HG02870 (cell line): Measurements from ENCODE around the gene FOXP1.
A peak's percentile ranks its signal among the peaks of the same experiment; 100 is the strongest.

Source experiments
- ATAC-seq: cut with Tn5 transposase; IDR thresholded peaks from one replicate; pipeline ENCODE4 v1.9.1; 2021; ENCODE audit warnings: mild to moderate bottlenecking, moderate library complexity; ENCODE audit not compliant: unreplicated experiment

FOXP1 gene

DNA sequence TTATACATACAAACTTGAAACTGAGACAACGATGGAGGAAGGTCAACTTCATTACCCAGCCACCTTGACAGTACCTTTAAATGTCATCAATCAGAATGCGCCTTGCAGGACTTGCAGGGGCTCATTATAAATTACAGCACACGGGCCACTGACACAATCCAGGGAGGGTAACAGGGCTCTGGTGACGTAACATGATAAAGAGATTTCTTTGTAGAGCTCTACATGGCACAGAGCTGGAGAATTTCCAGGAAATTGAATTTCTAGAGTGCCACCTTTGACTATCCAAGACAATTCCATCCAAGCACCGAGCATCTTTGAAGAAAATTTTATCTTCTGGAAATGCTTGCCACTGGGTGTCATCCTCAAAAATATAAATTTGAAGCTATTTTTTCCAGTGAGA is 486.0 kb downstream of the FOXP1 start:
- ATAC-seq = no peak

DNA sequence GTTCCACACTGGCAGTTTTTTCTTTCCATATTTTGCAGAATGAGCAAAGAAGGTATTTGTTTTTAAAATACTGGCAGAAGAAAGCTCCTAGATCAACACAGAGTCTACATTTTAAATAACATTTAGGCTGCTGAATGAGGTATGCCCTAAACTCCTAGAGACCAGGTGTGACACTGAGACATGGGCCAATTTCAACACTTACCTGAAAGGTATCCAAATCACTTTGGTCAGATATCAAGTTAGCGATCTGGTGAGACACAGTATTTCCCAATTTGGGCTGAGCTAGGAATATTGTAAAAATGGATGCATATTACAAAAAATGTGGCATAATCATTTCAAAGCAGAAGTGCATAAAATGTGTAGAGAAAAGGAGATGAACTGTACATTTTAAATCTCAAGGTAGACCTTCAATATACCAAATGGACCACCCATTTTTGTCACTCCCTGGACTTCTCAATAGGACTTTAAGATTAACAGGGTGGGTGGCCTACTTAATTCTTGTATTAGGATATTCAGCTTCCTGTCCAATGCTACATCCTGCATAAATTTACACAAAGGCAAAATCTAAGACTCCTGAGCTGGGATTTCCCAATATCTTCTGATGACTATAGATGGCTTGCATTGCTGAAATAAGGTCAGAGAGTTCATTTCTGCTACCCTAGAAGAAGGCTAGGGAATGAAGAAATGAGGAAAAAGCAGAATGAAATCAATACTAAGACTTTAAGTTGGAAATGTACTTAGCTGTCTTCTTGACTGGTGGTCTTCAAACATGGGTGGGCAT is 487.8 kb downstream of the FOXP1 start:
- ATAC-seq = no peak

DNA sequence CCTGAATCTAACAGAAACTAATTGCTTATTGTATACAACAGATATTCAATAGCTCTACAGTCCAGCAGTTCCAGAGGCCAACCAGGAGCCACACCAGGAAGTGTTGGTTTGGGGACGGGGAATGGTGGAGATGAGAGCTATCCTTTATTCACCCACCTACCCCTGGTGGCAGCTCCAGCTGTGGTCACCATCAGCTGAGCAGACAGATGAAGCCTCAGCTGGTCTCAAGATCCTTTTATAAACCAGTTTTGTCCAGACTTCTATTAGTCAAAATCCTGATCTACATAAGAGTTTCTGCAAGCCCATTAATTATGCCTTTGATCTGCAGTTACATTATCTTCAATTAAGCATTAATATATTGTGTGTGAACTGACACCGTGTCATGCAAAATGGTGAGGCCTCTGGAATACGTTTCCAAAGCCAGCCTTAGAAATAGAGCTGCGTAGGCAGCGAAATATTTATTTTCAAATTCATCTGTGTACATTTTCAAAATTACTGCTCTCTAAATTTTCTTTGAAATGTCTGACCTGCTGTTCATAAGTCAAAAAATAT is 488.8 kb downstream of the FOXP1 start:
- no peak for ATAC-seq

DNA sequence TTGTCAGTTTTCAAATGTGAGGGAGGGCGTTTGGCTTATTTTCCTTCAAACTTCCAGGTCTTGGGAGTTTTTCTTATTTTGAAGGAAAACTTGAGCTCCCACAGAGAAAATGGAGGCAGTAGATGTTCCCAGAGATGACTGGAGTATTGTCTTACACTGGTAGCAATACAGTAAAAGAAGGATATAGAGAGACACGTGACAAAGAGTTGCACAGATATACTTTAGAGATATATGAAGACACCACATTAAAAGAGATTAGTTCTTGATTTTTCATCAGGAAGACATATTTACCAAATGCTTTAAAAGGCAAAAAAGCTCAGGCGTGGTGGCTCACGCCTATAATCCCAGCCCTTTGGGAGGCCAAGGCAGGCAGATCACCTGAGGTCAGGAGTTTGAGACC is 490.9 kb downstream of the FOXP1 start:
- no peak for ATAC-seq

DNA sequence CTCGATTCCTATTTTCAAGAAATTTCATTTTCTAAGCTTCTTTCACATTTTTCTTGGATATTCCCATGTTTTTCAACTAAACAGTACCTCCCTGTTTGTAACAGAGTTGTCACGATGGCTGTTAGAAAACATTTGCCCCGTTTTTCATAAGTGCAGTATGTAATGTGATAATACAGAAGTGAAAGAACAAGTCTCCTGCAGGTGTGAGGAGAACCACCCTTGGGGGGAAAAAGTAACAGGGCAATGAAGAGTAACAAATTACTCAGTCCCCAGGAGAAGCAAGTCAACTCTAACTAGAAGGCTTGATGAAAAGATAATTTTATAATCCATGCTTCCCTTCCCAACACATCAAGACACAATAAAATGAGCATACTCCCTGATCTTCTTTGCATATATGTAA is 493.3 kb downstream of the FOXP1 start:
- peak; percentile 28 for ATAC-seq

DNA sequence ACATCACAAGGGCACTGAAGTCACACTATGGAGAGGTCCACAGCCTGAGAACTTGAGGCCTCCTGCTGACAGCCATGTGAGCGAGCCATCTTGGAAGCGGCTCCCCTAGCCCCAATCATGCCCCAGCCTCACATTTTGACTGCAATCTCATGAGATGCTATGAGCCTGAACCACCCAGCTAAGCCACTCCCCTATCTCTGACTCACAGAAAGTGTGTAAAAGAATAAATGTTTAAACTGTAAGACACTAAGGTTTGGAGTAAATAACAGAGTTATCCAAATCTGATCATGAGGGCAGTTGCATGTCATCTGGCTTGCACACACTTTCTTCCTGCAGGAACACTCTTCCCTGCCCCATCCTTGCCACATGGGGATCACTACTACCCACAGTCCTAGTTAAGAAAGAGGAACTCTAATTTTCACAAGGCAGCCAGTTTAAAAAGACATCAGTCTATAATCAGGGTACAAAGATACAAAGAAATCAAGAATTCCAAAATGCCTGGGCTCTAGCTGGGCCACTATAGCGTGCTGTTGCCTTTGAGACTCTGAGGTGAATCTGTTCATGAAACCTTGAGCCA is 494.2 kb downstream of the FOXP1 start:
- no peak for ATAC-seq

DNA sequence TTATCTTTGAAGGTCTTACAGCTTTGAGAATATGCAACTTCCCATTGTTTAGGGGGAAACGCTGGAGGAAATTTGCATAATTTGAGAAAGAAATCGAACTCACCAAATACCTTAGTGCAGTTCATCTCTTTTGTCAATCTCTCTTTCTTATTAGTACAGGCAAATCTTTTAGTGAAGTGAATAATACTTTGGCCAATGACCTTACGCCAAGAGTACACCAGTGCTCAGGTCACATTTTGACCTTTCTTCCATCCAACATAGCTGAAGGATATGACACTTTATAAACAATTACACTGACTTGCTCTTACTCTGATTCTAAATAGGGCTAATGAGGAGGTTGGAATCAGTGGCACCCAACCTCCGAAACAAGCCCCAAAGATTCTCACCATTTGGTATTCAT is 494.8 kb downstream of the FOXP1 start:
- no peak for ATAC-seq

DNA sequence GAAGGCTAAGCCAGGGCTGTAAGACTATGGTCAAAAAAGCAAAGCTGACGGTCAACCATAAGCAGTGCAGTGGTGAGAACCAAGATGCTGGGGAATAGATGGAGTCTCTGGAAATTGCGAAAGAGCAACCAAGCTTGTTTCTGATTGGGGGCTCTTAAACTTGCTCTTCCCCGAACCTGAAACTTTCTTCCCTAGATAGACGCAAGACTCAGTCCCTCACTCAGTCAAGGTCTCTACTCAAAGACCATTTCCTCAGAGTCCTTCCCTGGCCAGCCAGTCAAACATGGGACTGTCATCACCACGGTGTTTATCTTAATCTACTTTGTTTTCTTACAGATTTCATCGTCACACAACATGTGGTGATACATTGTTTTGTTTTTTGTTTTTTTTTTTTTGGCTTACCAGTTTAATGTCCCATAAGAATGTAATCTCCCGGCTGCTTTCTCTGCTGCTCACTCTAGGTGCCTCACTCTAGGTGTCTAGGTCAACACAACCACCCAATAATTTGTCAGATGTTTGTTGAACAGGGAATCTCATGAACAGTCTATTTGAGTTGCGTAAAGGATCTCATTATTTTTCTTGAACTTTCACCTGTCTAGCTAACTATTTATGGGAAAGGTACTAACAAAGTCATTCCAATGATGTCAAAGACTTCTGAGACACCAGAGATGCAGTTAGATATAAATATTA is 495.4 kb downstream of the FOXP1 start:
- no peak for ATAC-seq

DNA sequence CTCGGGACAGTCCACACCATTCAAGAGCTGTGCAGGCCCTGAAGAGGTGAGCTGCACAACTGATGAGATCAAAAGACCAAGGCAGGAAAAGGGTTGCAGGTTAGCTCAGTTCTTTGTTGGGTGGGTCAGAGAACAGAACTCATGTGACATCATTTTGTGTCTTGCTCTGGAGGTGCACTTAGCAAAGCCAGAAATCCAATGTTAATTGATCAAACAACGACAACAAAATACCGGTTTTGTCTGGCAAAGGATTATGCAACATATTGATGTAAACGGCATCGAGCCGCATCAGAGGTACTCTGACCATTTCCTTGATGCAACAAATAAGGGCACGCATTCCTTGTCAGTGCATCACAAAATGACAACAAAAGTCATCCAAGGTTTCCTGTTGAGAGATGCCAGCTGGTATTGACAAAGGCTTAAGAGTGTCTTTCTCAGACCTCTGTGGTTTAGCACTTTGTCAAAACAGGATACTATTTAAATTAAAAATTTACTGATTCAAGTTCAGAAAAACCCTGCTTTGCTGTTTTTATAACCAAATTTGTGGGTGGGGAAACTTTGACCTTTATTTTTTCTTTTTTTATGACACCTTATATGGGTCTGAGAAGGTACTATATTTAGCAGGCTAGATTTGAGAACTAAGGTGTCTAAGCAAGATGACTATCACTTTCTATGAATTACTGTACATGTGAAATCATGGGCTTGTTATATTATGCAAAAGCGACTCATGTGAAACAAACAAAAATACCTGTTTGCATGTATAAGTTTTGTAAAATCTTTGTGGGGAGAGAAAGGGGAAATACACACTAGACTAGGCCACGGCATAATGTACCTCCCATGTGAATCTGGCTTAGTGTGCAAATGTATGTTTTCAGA is 496.1 kb downstream of the FOXP1 start:
- peak; percentile 92 for ATAC-seq

DNA sequence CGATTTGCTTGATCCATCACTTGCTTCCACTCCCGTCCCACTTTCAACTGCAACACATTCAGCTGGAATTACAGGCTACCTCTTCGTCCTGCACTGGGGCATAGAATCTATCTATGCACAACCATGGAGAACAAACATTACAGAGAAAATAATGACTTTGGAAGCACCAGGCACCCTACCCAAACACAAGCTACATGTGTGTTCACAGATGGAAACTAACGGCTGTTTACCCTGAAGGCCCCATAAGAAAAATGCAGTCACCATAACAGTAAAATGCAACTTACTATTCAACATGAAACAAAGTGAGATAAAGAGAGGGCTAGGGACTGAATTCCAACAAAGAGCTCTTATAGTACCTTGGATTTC is 496.8 kb downstream of the FOXP1 start:
- ATAC-seq = no peak

DNA sequence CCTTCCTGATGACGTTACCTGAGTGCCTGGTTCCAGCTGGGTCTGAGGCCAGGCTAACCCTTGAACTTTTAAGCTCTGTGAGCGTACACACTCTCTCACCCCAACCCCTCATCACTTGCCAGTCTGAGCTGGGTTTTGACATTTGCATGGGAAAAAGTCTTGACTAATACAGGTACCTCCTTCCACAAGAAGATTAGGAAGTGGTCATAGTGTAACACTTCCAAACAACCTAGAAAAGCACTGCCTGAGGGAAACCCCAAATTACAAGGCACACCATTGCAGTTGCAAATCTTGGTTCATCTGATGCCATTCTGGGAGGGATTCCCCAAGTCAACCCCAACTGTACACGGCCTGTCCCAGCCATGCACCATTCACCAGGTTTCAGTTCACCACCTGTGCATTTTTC is 499.8 kb downstream of the FOXP1 start:
- peak; percentile 15 for ATAC-seq

DNA sequence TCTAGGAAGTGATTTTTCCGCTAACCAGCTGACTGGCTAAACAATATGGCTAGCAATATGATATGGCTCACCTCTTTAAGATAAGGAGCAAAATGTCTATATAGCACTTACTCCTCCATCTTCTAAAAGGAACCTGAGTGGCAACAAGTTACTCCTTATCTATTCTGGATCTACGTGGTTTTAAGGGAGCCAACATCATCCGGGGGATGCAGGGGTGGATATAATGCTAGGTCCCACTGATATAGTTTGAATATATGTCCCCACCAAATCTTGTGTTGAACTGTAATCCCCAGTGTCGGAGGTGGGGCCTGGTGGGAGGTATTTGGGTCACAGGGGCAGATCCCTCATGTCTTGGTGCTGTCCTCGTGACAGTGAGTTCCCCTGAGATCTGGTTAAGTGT is 500.7 kb downstream of the FOXP1 start:
- no peak for ATAC-seq

DNA sequence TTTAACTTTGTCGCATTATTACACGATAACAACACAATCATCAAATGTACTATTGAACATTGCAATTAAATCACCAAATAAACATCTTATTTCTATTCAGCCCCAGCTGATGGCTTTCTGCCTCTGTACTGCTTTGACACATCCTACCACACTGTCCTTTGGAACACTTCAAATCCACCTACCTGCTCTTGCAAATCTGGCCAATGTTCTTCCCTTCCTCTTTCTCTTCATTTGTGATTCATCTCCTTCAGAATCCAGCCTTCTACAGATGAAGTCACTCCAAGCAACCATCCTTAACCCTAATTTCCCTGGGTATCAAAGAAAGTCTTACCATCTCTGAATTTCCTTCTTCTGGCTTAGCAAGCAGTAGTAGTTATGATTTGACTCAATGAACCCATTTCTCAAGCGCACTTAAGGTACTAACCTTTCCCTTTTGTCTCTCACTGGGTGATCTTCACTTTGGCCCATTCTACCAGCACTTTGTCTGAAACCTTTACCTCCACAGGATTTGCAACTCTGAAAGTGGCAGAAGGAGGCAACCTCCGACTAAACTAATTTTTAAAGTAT is 502.9 kb downstream of the FOXP1 start:
- ATAC-seq = no peak

DNA sequence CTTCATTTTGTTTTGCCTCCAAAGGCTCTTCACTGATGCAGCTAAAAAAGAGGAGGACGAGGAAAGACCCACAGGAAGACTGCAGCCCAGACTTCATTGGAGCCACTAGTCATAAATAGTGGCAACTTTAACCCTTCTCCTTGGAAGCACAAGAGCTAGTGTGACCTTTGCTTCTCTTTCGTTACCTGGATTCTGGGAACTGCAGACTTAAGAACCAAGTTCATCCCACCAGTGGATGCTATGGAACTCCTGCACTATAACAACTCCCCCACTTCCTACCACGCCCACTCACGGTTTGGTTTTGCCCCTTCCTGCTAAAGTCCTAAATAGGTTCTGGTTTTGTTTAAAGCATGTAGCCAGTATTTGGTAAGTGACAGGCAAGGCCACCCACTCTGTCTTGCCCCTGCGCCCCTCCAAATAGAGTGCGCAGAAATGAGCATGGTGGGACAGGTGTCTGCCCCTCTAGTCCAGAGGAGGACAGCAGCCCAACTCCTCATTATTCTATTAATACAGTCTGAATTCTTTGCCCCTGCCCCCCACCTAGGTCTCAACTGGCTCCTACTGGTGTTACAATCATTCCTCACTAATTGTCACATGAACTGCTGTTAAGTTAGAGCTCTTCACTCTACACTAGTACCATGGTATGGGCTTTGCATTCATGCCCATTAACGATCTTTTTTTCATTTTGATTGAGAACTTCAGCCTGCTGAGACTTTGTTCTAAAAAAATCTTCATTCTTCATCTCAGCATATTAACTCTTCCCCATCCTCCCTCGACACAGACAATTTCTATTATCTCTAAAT is 504.6 kb downstream of the FOXP1 start:
- no peak for ATAC-seq

DNA sequence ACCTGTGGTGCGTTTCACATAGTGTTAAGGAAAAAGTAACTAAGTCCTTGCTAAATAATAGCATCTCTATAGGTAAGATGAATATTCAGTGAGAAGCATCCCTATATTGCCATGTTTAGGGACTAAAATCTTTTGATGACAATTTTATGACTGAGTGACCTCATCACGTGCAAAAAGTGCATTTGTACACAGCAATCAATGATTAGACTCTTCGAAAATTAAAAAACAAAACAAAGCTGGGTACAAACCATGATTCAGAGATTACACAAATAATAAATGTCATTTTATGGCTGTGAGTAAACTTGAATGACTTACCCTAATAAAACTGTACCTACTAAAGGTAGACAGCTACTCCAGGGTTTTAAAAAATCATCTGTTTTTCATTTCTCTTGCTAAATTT is 505.3 kb downstream of the FOXP1 start:
- ATAC-seq = no peak

DNA sequence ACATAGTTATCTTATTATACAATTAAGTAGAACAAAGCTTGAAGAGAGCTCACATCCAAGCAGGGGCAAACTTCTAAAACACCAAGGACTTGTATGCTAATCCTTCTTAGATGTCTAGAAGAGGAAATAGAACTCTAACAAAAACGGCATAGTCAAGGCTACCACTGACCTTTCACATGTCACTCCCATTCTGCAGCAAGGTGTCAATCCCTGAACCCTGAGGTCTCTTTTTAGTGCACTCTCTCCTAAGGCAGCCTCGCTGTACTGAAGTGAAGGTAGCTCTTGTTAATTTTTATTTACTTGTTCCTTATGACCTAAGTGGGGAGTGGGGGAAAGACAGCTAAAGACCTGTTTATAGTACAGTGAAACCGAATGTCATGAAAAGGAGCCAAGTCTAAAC is 506.5 kb downstream of the FOXP1 start:
- no peak for ATAC-seq

DNA sequence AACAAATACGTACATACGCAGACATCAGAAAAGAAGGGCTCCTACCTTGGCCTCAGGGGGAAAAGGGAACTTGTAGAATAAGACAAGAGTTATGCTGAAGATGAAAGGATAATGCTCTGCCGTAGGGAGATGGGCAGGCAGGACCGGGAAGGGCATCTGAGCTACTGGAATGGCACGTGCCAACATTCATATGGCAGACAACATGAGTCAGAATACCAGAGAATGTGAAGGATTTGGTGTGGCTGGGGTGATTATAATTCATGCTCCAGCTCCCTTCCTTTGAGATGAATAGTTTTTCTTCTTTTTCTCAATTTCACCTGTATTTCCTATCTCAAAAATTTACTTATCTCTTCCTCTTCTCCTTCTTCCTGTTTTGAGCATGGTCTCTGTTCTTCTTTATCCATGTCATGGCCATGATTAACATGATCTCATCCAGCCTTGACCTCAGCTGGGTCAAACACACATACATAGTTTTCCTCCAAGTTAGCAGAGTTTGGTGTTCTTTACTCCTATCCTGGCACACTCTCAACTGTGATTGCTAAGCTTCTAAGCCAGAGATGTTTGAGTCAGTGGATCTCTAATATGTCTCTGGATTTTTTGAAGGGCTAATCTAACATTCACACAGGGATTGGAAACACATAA is 507.0 kb downstream of the FOXP1 start:
- ATAC-seq = no peak

DNA sequence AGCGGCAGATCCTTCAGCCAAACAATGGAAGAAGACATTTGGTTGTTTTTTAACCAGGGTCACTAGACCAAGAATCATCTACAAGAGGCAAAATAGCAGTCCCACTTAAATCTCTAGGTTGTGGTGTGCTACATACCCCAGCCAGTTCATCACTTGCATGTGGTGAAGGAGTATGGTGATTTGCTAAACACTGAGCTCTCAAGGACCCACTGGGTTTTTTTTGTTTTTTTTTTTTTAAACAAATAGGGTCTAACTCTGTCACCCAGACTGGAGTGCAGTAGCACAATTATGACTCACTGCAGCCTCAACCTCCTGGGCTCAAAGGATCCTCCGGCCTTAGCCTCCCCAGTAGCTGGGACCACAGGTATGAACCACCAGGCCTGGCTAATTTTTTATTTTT is 508.0 kb downstream of the FOXP1 start:
- ATAC-seq = no peak

DNA sequence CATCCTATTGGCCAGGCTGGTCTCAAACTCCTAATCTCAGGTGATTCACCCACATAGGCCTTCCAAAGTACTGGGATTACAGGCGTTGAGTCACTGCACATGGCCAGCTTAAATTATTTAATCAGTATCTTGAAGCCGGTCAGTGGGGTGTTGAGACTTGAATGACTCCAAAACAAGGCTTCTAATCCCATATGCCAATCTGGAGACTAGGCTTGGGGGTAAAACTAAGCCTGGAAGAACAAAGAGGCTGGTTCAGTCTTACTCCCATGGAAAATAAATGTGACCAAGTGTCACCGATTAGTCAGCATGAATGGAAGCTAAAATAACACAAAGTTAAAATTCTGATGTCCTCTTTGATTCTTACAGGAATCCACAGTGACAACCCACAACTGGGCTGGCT is 509.1 kb downstream of the FOXP1 start:
- no peak for ATAC-seq
